Neural cell (in vitro differentiated cells): ENCODE results near the gene RPRML. TPM values are rescaled to one million over a fixed set of nuclear protein-coding genes. Genes with fewer than 3 reads are reported as not detected.
"Not testable (repeated sequence)": the region's sequence is repeated elsewhere in the genome, so short reads cannot be mapped to it uniquely, and the experiment has no call there.

ENCODE experiments used
- H2AFZ ChIP-seq: fragments of 200-600, 300-800 bp; sonication (generic), shearing (Covaris generic); 2 replicates; pipeline ENCODE4 v1.6.0; 2014; ENCODE audit warnings: low read depth, mild to moderate bottlenecking, antibody characterized with exemption, low read length, moderate library complexity
- H3F3A ChIP-seq: fragments of 200-600 bp; shearing (Covaris generic); 2 replicates; pipeline ENCODE4 v1.6.1; 2016; ENCODE audit warnings: mild to moderate bottlenecking, moderate library complexity, mixed read lengths, antibody characterized with exemption, low read length; ENCODE audit not compliant: insufficient read depth, poor library complexity, severe bottlenecking
- H3K27ac ChIP-seq: fragments of 200-600, 300-800 bp; sonication (generic), shearing (Covaris generic); 2 replicates; pipeline ENCODE4 v1.5.1; 2014; ENCODE audit warnings: mild to moderate bottlenecking, low read length, moderate library complexity
- H3K27me3 ChIP-seq: fragments of 300-800, 200-600 bp; sonication (generic), shearing (Covaris generic); 2 replicates; pipeline ENCODE4 v1.6.0; 2014; ENCODE audit warnings: mild to moderate bottlenecking, low read depth, low read length, moderate library complexity; ENCODE audit not compliant: insufficient read depth
- H3K36me3 ChIP-seq: fragments of 300-800, 200-600 bp; sonication (generic), shearing (Covaris generic); 2 replicates; pipeline ENCODE4 v1.5.1; 2014; ENCODE audit warnings: mild to moderate bottlenecking, antibody characterized with exemption, low read length, moderate library complexity; ENCODE audit not compliant: insufficient read depth
- H3K4me2 ChIP-seq: fragments of 300-800, 200-600 bp; sonication (generic), shearing (Covaris generic); 2 replicates; pipeline ENCODE4 v1.6.0; 2014; ENCODE audit warnings: mild to moderate bottlenecking, low read length
- H3K4me3 ChIP-seq: fragments of 300-800, 200-600 bp; sonication (generic), shearing (Covaris generic); 2 replicates; pipeline ENCODE4 v1.5.1; 2014; ENCODE audit warnings: mild to moderate bottlenecking, low read length, moderate library complexity
- H3K79me2 ChIP-seq: fragments of 200-600 bp; shearing (Covaris generic); replicated peaks from 2 replicates; pipeline ENCODE4 v1.6.0; 2014; ENCODE audit warnings: mild to moderate bottlenecking, low read length, moderate library complexity; ENCODE audit not compliant: insufficient read depth
- H3K9ac ChIP-seq: fragments of 300-800, 200-600 bp; sonication (generic), shearing (Covaris generic); 2 replicates; pipeline ENCODE4 v1.6.1; 2016; ENCODE audit warnings: mild to moderate bottlenecking, low read length, mixed read lengths
- H3K9me2 ChIP-seq: fragments of 200-600 bp; shearing (Covaris generic); 2 replicates; pipeline ENCODE4 v1.6.1; 2016; ENCODE audit warnings: mild to moderate bottlenecking, low read length, mixed read lengths; ENCODE audit not compliant: insufficient read depth
- H3K9me3 ChIP-seq: fragments of 200-600, 300-800 bp; sonication (generic), shearing (Covaris generic); 2 replicates; pipeline ENCODE4 v1.6.1; 2016; ENCODE audit warnings: mild to moderate bottlenecking, mixed run types, low read length, moderate library complexity, mixed read lengths
- H4K20me1 ChIP-seq: fragments of 200-600 bp; shearing (Covaris generic); 2 replicates; pipeline ENCODE4 v1.6.1; 2016; ENCODE audit warnings: mild to moderate bottlenecking, mixed run types; ENCODE audit not compliant: insufficient read depth
- EP300 ChIP-seq: fragments of 450-650 bp; conservative IDR thresholded peaks from 2 replicates; pipeline ENCODE4 v1.6.1; 2014; ENCODE audit warnings: antibody characterized with exemption, mild to moderate bottlenecking, moderate library complexity; ENCODE audit not compliant: poor library complexity, severe bottlenecking
- EZH2 ChIP-seq: fragments of 200-600, 300-800 bp; shearing (Covaris generic), sonication (generic); IDR thresholded peaks from 2 replicates; pipeline ENCODE4 v1.6.1; 2014; ENCODE audit warnings: antibody characterized with exemption, low read length, borderline replicate concordance, mild to moderate bottlenecking; ENCODE audit not compliant: insufficient read depth, poor library complexity, severe bottlenecking
- MXI1 ChIP-seq: fragments of 450-650 bp; conservative IDR thresholded peaks from 2 replicates; pipeline ENCODE4 v1.6.1; 2014; ENCODE audit warnings: antibody characterized with exemption, mild to moderate bottlenecking; ENCODE audit not compliant: poor library complexity, severe bottlenecking
- POLR2AphosphoS5 ChIP-seq: IDR thresholded peaks from 2 replicates; pipeline ENCODE4 v1.6.1; 2012
- RAD21 ChIP-seq: fragments of 450-650 bp; conservative IDR thresholded peaks from 2 replicates; pipeline ENCODE4 v1.6.1; 2014; ENCODE audit warnings: antibody characterized with exemption, mild to moderate bottlenecking, moderate library complexity
- REST ChIP-seq: IDR thresholded peaks from 2 replicates; pipeline ENCODE4 v1.6.1; 2012; ENCODE audit warnings: borderline replicate concordance
- SMC3 ChIP-seq: fragments of 450-650 bp; conservative IDR thresholded peaks from 2 replicates; pipeline ENCODE4 v1.6.1; 2014; ENCODE audit warnings: antibody characterized with exemption, mild to moderate bottlenecking, moderate library complexity; ENCODE audit not compliant: poor library complexity
- TAF1 ChIP-seq: IDR thresholded peaks from 2 replicates; pipeline ENCODE4 v1.6.1; 2012; ENCODE audit warnings: low read depth
- polyA plus RNA-seq: library from polyadenylated mRNA; depleted of rRNA; stranded (reverse); fragments of >200 nt; gene quantifications from 2 replicates; pipeline ENCODE4 v1.2.3, GENCODE V29; 2014
- TF ChIP-seq, protein P1 (sequence below): fragments of 450-650 bp; IDR thresholded peaks from 2 replicates; pipeline ENCODE4 v1.5.1; 2014; ENCODE audit warnings: antibody characterized with exemption, mild to moderate bottlenecking, moderate library complexity; ENCODE audit not compliant: poor library complexity, severe bottlenecking

The RPRML gene
- polyA plus RNA-seq, 1 donor from 2014 or later: 4.7 TPM

DNA sequence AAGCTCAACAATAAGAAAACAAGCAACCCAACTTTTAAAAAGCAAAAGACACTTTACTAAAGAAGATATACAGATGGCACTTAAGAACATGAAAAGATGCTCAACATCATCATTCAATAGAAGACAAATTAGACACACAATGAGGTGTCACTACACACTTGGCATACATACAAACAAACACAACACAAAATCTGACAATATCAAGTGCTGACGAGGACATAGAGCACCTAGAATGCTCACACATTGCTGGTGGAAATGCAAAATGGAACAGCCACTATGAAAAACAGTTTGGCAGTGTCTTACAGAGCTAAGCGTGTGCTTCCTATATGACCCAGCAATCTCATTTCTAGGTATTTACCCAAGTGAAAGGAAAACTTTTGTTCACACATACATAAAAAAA, 18.9 kb downstream of the RPRML start:
- peaks cover 5% of the 10 kb centered on the region for H3K9me3 ChIP-seq

DNA sequence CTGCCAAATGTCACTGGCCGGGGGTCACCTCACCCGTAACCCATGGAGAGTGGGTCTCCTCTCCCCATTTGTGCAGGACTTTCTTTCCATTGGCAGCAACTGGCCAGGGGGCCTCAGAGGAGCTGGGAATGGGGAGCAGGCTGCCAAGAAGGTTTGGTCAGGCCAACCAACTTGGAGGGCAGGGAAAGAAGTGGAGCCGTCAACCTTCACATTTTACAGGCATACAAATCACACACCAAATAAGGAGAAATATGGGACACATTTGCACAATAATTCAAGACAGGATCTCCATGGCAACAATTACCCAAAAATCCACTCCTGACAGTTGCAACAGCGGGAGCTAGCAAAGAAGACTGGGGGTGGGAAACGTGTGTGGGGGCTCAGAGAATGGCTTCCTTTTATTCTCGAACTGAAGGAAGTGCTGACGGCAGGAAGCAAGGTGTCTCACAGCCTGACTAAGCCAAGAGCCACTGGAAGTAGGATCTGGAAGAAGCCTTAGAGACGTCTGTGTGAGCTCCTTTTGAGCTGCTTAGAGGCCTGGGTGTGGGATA, 20.9 kb downstream of the RPRML start:
- no peak overlapping the region for H2AFZ ChIP-seq
- no peaks in the 10 kb centered on the region for H3K79me2 ChIP-seq
- no peaks in the 10 kb centered on the region for H4K20me1 ChIP-seq
- peak overlapping the region; percentile 77 for H3K27ac ChIP-seq
- H3K9ac ChIP-seq: peak overlapping the region; percentile 48
- TF ChIP-seq MXI1: no peak
- TF ChIP-seq EP300: peak; percentile 44
- H3K9me2 ChIP-seq: no peaks in the 10 kb centered on the region
- no peaks in the 10 kb centered on the region for H3K27me3 ChIP-seq
- peak overlapping the region; percentile 26 for H3K4me3 ChIP-seq
- no peaks in the 10 kb centered on the region for H3F3A ChIP-seq
- H3K4me2 ChIP-seq: no peak overlapping the region
- H3K36me3 ChIP-seq: no peaks in the 10 kb centered on the region
- H3K9me3 ChIP-seq: peaks cover 5% of the 10 kb centered on the region

More for the DNA sequence above, 18.9 kb downstream of the RPRML start:
- Histone ChIP-seq H3K4me3 (no peak overlapping the region), H3K36me3 (no peaks in the 10 kb centered on the region), H3K9me2 (no peaks in the 10 kb centered on the region), H3K9ac (no peak overlapping the region), H3K27me3 (no peaks in the 10 kb centered on the region), H3F3A (peaks cover 4% of the 10 kb centered on the region), H4K20me1 (no peaks in the 10 kb centered on the region), H2AFZ (no peak overlapping the region), H3K27ac (no peak overlapping the region), H3K4me2 (no peak overlapping the region), H3K79me2 (no peaks in the 10 kb centered on the region)
- TF ChIP-seq POLR2AphosphoS5: no peak
- no peak for TF ChIP-seq SMC3
- TF ChIP-seq RAD21: no peak
- no peak for TF ChIP-seq MXI1
- TF ChIP-seq, protein P1, sequence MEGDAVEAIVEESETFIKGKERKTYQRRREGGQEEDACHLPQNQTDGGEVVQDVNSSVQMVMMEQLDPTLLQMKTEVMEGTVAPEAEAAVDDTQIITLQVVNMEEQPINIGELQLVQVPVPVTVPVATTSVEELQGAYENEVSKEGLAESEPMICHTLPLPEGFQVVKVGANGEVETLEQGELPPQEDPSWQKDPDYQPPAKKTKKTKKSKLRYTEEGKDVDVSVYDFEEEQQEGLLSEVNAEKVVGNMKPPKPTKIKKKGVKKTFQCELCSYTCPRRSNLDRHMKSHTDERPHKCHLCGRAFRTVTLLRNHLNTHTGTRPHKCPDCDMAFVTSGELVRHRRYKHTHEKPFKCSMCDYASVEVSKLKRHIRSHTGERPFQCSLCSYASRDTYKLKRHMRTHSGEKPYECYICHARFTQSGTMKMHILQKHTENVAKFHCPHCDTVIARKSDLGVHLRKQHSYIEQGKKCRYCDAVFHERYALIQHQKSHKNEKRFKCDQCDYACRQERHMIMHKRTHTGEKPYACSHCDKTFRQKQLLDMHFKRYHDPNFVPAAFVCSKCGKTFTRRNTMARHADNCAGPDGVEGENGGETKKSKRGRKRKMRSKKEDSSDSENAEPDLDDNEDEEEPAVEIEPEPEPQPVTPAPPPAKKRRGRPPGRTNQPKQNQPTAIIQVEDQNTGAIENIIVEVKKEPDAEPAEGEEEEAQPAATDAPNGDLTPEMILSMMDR: no peak
- TF ChIP-seq TAF1: no peak
- TF ChIP-seq EZH2: no peak
- no peak for TF ChIP-seq EP300
- TF ChIP-seq REST: no peak

DNA sequence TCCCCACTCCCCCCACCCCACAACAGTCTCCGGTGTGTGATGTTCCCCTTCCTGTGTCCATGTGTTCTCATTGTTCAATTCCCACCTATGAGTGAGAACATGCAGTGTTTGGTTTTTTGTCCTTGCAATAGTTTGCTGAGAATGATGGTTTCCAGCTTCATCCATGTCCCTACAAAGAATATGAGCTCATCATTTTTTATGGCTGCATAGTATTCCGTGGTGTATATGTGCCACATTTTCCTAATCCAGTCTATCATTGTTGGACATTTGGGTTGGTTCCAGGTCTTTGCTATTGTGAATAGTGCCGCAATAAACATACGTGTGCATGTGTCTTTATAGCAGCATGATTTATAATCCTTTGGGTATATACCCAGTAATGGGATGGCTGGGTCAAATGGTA, 25.9 kb downstream of the RPRML start:
- not testable (repeated sequence) for H3F3A ChIP-seq, H3K9me2 ChIP-seq, H3K36me3 ChIP-seq, H4K20me1 ChIP-seq, H2AFZ ChIP-seq, H3K9me3 ChIP-seq, H3K27me3 ChIP-seq, H3K4me2 ChIP-seq, H3K4me3 ChIP-seq, H3K9ac ChIP-seq, H3K79me2 ChIP-seq, H3K27ac ChIP-seq
